Measurements from ENCODE around the gene TNS1. TPM values are rescaled to one million over a fixed set of nuclear protein-coding genes. Genes with fewer than 3 reads are reported as not detected.
A peak's percentile ranks its signal among the peaks of the same experiment; 100 is the strongest.

Gene TNS1
- total RNA-seq, 1 donor, result 48.9 TPM

DNA sequence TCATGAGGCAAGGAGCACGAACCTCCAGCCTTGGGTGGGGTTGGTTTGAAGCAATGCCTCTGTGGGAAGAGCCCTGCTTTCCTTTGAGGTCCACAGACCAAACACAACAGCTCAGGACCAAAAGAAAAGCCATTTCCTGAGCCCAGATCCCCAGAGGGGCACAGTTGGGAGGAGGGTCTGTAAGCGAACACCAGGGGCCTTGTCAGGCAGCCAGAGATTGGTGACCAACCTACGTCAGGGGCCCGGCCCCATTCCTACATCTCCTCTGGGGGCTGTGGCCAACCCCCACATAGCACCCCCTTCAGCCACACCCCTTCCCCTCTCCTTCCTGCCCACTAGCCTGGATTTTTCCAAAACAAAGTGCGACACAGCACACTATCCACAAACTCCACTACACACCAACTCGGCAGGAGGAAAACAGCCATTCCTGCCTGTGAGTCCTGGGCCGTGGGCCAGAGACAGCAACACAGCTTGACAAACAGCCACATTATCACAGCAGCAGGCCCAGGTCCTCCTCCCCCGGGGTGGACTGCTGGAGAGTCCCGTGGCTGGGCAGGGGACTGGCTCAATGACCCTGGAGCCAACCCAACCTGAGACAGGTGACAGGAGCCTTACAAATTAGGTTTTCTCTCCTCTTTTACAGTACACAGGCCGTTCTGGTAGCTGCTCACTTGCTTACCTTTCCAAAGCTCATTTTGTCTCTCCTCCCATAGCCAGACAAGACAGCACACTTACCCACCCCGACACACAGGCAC is 98.8 kb downstream of the TNS1 start:
- TF ChIP-seq, protein P1, sequence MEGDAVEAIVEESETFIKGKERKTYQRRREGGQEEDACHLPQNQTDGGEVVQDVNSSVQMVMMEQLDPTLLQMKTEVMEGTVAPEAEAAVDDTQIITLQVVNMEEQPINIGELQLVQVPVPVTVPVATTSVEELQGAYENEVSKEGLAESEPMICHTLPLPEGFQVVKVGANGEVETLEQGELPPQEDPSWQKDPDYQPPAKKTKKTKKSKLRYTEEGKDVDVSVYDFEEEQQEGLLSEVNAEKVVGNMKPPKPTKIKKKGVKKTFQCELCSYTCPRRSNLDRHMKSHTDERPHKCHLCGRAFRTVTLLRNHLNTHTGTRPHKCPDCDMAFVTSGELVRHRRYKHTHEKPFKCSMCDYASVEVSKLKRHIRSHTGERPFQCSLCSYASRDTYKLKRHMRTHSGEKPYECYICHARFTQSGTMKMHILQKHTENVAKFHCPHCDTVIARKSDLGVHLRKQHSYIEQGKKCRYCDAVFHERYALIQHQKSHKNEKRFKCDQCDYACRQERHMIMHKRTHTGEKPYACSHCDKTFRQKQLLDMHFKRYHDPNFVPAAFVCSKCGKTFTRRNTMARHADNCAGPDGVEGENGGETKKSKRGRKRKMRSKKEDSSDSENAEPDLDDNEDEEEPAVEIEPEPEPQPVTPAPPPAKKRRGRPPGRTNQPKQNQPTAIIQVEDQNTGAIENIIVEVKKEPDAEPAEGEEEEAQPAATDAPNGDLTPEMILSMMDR (IDR thresholded peaks at IDR 0.05; ENCODE audit: extremely low read depth, low read depth, low read length), result no peak
- peaks cover 46% of the 10 kb centered on the region for H3K4me1 ChIP-seq (ENCODE audit: insufficient read depth, low read length)
- H3K79me2 ChIP-seq (ENCODE audit: insufficient read depth, low read length), result peaks cover 19% of the 10 kb centered on the region
- no peak overlapping the region for H3K4me2 ChIP-seq (ENCODE audit: insufficient read depth, low read length)
- peak; percentile 87 for DNase-seq (ENCODE audit: insufficient read length, low spot score, missing footprints)
- peak overlapping the region; percentile 77 for H3K27ac ChIP-seq (ENCODE audit: low read depth, low read length)
- peaks cover 53% of the 10 kb centered on the region for H4K20me1 ChIP-seq (ENCODE audit: insufficient read depth, low read length)
- no peak overlapping the region for H3K4me3 ChIP-seq (ENCODE audit: insufficient read depth, low read length)
- H3K27me3 ChIP-seq (ENCODE audit: insufficient read depth, low read length), result no peaks in the 10 kb centered on the region
- peaks cover 28% of the 10 kb centered on the region for H3K36me3 ChIP-seq (ENCODE audit: insufficient read depth, low read length)
- no peak overlapping the region for H2AFZ ChIP-seq (ENCODE audit: low read length)
- H3K9me3 ChIP-seq (ENCODE audit: low read depth, low read length), result no peaks in the 10 kb centered on the region

DNA sequence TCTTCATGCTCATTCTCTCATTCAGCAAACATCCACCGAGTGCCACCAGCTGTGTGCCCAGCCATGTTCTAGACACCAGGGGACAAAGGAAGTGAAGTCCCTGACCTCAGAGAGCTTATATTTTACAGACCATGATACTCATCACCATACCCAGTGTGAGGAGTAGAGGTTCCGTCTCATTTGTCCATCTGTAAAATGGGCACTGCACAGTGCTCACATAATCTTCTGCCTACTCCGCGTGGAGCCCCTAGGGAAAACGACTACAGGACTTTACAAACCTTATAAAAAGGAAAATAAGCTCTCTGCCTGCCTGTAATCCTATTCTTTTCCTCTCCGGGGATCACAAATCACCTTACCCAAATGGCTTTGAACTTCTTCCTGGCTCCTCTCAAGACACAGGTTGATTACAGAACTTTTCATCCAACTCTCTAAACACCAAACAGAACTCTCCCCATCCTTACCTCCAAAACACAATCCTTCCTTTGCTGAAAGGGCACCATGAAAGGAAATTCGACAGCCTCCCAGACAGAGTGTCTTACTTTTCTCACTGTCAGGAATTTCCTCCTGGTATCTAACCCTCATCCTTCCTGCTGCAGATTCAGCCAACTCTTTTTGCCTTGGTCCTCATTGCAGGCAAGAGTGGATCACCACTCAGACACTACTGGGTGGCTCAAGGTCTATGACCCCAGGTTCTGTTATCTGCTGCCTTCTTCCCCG is 99.5 kb downstream of the TNS1 start:
- Histone ChIP-seq H3K36me3 (ENCODE audit: insufficient read depth, low read length) (peaks cover 33% of the 10 kb centered on the region), H4K20me1 (ENCODE audit: insufficient read depth, low read length) (peaks cover 56% of the 10 kb centered on the region), H3K9me3 (ENCODE audit: low read depth, low read length) (no peaks in the 10 kb centered on the region), H3K27me3 (ENCODE audit: insufficient read depth, low read length) (no peaks in the 10 kb centered on the region), H3K79me2 (ENCODE audit: insufficient read depth, low read length) (peaks cover 20% of the 10 kb centered on the region), H3K4me1 (ENCODE audit: insufficient read depth, low read length) (peaks cover 48% of the 10 kb centered on the region), H3K27ac (ENCODE audit: low read depth, low read length) (peak overlapping the region; percentile 77), H3K4me3 (ENCODE audit: insufficient read depth, low read length) (no peak overlapping the region), H2AFZ (ENCODE audit: low read length) (no peak overlapping the region), H3K4me2 (ENCODE audit: insufficient read depth, low read length) (no peak overlapping the region)
- DNase-seq (ENCODE audit: insufficient read length, low spot score, missing footprints), result peak; percentile 50
- TF ChIP-seq, protein P1 (IDR thresholded peaks at IDR 0.05; ENCODE audit: extremely low read depth, low read depth, low read length), result no peak

DNA sequence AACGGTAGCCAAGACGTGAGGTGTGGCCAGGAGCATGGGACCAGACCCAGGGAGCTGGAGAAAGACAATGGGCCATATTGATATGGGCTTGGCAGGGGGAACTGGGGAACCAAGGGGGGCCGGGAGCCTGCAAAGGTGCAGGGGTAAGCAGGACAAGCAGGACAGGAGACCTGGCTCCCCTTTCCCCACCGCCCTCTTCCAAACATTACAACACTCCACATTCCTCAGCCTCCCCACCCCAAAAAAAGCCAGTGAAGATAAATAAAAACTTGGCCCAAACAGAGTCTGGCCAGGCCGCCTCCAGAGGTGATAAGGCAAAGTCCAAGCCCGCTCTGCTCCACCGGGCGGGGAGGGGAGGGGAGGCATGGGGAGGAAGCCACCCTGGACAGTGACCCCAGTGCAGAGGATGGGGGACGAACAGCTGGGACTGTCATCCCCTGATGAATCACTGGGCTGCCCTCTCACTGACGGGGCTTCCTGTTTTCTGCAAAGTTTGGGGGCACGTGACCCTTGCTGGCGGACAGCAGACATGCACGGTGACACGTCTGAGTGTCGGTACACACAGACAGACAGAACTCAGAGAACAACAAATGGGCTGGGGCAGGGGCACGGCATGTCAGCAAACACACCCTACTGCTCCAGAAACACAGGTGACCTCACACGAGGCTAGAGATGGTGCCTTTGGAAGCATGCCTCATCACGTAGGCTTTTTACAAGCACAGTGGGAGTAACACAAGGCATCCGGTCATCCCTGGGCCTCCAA is 100.2 kb downstream of the TNS1 start:
- TF ChIP-seq, protein P1 (IDR thresholded peaks at IDR 0.05; ENCODE audit: extremely low read depth, low read depth, low read length), result no peak
- Histone ChIP-seq H2AFZ (ENCODE audit: low read length) (no peak overlapping the region), H3K27me3 (ENCODE audit: insufficient read depth, low read length) (no peaks in the 10 kb centered on the region), H3K4me1 (ENCODE audit: insufficient read depth, low read length) (peaks cover 48% of the 10 kb centered on the region), H3K4me3 (ENCODE audit: insufficient read depth, low read length) (no peak overlapping the region), H3K36me3 (ENCODE audit: insufficient read depth, low read length) (peaks cover 40% of the 10 kb centered on the region), H3K9me3 (ENCODE audit: low read depth, low read length) (no peaks in the 10 kb centered on the region), H3K79me2 (ENCODE audit: insufficient read depth, low read length) (peaks cover 15% of the 10 kb centered on the region), H3K4me2 (ENCODE audit: insufficient read depth, low read length) (peak overlapping the region; percentile 58), H4K20me1 (ENCODE audit: insufficient read depth, low read length) (peaks cover 55% of the 10 kb centered on the region), H3K27ac (ENCODE audit: low read depth, low read length) (peak overlapping the region; percentile 77)
- DNase-seq (ENCODE audit: insufficient read length, low spot score, missing footprints), result peak; percentile 93
